Kidney (tissue), 14 donors: ENCODE results near the gene VRTN. TPM values are rescaled to one million over a fixed set of nuclear protein-coding genes. Genes with fewer than 3 reads are reported as not detected.

Experiments used
- DNase-seq, 5 donors: peaks; one replicate each; pipeline ENCODE4 v3.0.0-alpha.2; 2013 to 2020
- FAIRE-seq: peaks from 2 replicates; lab custom pipeline; 2012; peaks lifted over from hg19 to GRCh38; lab: Jason Lieb, UNC
- H3K27ac ChIP-seq, 2 donors: one replicate each; pipeline ENCODE4 v1.7.0; 2013; ENCODE audit warnings: low read depth in 2 of 2, low read length in 2 of 2, inconsistent platforms in 1 of 2
- H3K27me3 ChIP-seq: one replicate; pipeline ENCODE4 v1.7.1; 2013; ENCODE audit warnings: low read length, inconsistent platforms; ENCODE audit not compliant: control insufficient read depth, insufficient read depth
- H3K36me3 ChIP-seq, 3 donors: one replicate each; pipeline versions ENCODE4 v1.7.0 to v1.7.1; 2013; ENCODE audit warnings: low read length in 3 of 3, control low read depth in 1 of 3, inconsistent platforms in 1 of 3; ENCODE audit not compliant: insufficient read depth in 3 of 3, control insufficient read depth in 2 of 3
- H3K4me1 ChIP-seq, 3 donors: one replicate each; pipeline versions ENCODE4 v1.7.0 to v1.7.1; 2013; ENCODE audit warnings: low read length in 3 of 3, inconsistent platforms in 1 of 3, low read depth in 1 of 3; ENCODE audit not compliant: control insufficient read depth in 2 of 3, insufficient read depth in 2 of 3
- H3K4me3 ChIP-seq, 3 donors: one replicate each; pipeline versions ENCODE4 v1.7.0 to v1.8.1; 2013; ENCODE audit warnings: low read length in 3 of 3, control low read depth in 1 of 3, inconsistent platforms in 1 of 3
- H3K9ac ChIP-seq, 3 donors: one replicate each; pipeline versions ENCODE4 v1.7.0 to v1.7.1; 2013; ENCODE audit warnings: low read length in 3 of 3, control low read depth in 1 of 3, inconsistent platforms in 1 of 3
- H3K9me3 ChIP-seq, 3 donors: one replicate each; pipeline versions ENCODE4 v1.7.0 to v1.7.1; 2013; ENCODE audit warnings: low read length in 3 of 3, control low read depth in 1 of 3, inconsistent platforms in 1 of 3; ENCODE audit not compliant: control insufficient read depth in 2 of 3, insufficient read depth in 1 of 3
- CTCF ChIP-seq: IDR thresholded peaks from 3 replicates; pipeline ENCODE4 v1.5.1; 2012; ENCODE audit warnings: mild to moderate bottlenecking, moderate library complexity, borderline replicate concordance; ENCODE audit not compliant: insufficient read depth; ENCODE audit errors: extremely low read depth
- intact Hi-C: fragments of 100-400 bp; cut with DNase I; formaldehyde crosslinking; loops from one replicate; pipeline ENCODE4 v1.11.1; 2022
- polyA plus RNA-seq: library from polyadenylated mRNA; stranded (reverse); fragments of 350-450 nt; fragmentation: Illumina TruSeq; extraction: RNeasy Lipid Tissue Mini Kit (QIAGEN cat#74804); gene quantifications from one replicate; pipeline ENCODE4 v1.2.3, GENCODE V29; 2014; ENCODE audit warnings: low read depth, low replicate concordance; ENCODE audit not compliant: insufficient read depth
- total RNA-seq: library from RNA; stranded (reverse); fragmentation: NEBNext Ultra II Directional; extraction: Animal tissue kit (Norgen Biotek cat#: 25700); gene quantifications from one replicate; pipeline ENCODE4 v1.2.1, GENCODE V29; 2021
- donor health status: control.
- donor health status: control.
- donor health status: control.
- donor health status: control.
- donor health status: control.
- donor health status: DM: yes; HTN: yes; CAD: no.
- donor health status: Normal renal cell carcinoma (clear cell type).

Gene VRTN
- total and polyA plus RNA-seq, 2 donors from 2014 or later: not detected

GRCh38 chr14:74349757-74350156, 1.5 kb downstream of the VRTN start:
- no peak overlapping the region for H3K27ac ChIP-seq
- DNase-seq (no peak), FAIRE-seq (no peak)

GRCh38 chr14:74350211-74350927, 2.1 kb downstream of the VRTN start:
- DNase-seq: no peak
- H3K27me3 ChIP-seq: no peaks in the 10 kb centered on the region
- FAIRE-seq: no peak

More at GRCh38 chr14:74349757-74350156, 1.5 kb downstream of the VRTN start:
- no peak for TF ChIP-seq CTCF
- Histone ChIP-seq H3K4me1 (no peaks in the 10 kb centered on the region), H3K9ac (no peak overlapping the region), H3K4me3 (no peak overlapping the region), H3K27me3 (no peaks in the 10 kb centered on the region), H3K9me3 (no peaks in the 10 kb centered on the region), H3K36me3 (no peaks in the 10 kb centered on the region)
- intact Hi-C loops: no loop called here

GRCh38 chr14:74350928-74351323, 2.7 kb downstream of the VRTN start:
- no peak for FAIRE-seq
- H3K27ac ChIP-seq: no peak overlapping the region
- intact Hi-C loops: no loop called here

More at GRCh38 chr14:74350211-74350927, 2.1 kb downstream of the VRTN start:
- Histone ChIP-seq H3K9ac (no peak overlapping the region), H3K4me3 (no peak overlapping the region), H3K36me3 (no peaks in the 10 kb centered on the region), H3K4me1 (no peaks in the 10 kb centered on the region), H3K27ac (no peak overlapping the region), H3K9me3 (no peaks in the 10 kb centered on the region)
- intact Hi-C loops: no loop called here
- no peak for TF ChIP-seq CTCF

More at GRCh38 chr14:74350928-74351323, 2.7 kb downstream of the VRTN start:
- Histone ChIP-seq H3K4me3 (no peak overlapping the region), H3K36me3 (no peaks in the 10 kb centered on the region), H3K9me3 (no peaks in the 10 kb centered on the region), H3K27me3 (no peaks in the 10 kb centered on the region), H3K4me1 (no peaks in the 10 kb centered on the region), H3K9ac (no peak overlapping the region)
- no peak for TF ChIP-seq CTCF
- no peak for DNase-seq
